Neuronal stem cell (in vitro differentiated cells): ENCODE results near the gene ADRM1.

Source experiments
- DNase-seq: peaks from one replicate; pipeline ENCODE4 v3.0.0-alpha.2; 2013; ENCODE audit warnings: low spot score
- H2AFZ ChIP-seq: one replicate; pipeline ENCODE4 v1.6.1; 2013; ENCODE audit warnings: mild to moderate bottlenecking, low read length, inconsistent platforms
- H2AK5ac ChIP-seq: 2 replicates; pipeline ENCODE4 v1.6.1; 2013; ENCODE audit warnings: low read depth, mild to moderate bottlenecking, inconsistent platforms, low read length, moderate library complexity, mixed read lengths
- H2BK120ac ChIP-seq: 2 replicates; pipeline ENCODE4 v1.6.1; 2013; ENCODE audit warnings: low read depth, mild to moderate bottlenecking, inconsistent platforms, low read length, moderate library complexity, mixed read lengths
- H2BK12ac ChIP-seq: one replicate; pipeline ENCODE4 v1.6.1; 2013; ENCODE audit warnings: low read length, inconsistent platforms
- H2BK15ac ChIP-seq: 2 replicates; pipeline ENCODE4 v1.6.1; 2013; ENCODE audit warnings: mild to moderate bottlenecking, low read length, inconsistent platforms, mixed read lengths
- H2BK5ac ChIP-seq: one replicate; pipeline ENCODE4 v1.6.1; 2013; ENCODE audit warnings: inconsistent platforms, mild to moderate bottlenecking, low read length, moderate library complexity
- H3K14ac ChIP-seq: one replicate; pipeline ENCODE4 v1.6.1; 2013; ENCODE audit warnings: low read length, inconsistent platforms
- H3K18ac ChIP-seq: 2 replicates; pipeline ENCODE4 v1.6.1; 2013; ENCODE audit warnings: low read length, inconsistent platforms
- H3K23ac ChIP-seq: 2 replicates; pipeline ENCODE4 v1.6.1; 2013; ENCODE audit warnings: low read depth, mild to moderate bottlenecking, mixed read lengths, low read length, inconsistent platforms; ENCODE audit not compliant: poor library complexity
- H3K27ac ChIP-seq: replicated peaks from 3 replicates; pipeline ENCODE4 v1.5.1; 2013; ENCODE audit warnings: low read length, inconsistent platforms
- H3K27me3 ChIP-seq, 3 experiments: 2 replicates each; pipeline ENCODE4 v1.6.1; 2013; ENCODE audit warnings: low read length in 3 of 3, mild to moderate bottlenecking in 2 of 3, inconsistent platforms in 1 of 3, low read depth in 1 of 3, mixed read lengths in 1 of 3, moderate library complexity in 1 of 3; ENCODE audit not compliant: control insufficient read depth in 3 of 3, insufficient read depth in 3 of 3
- H3K36me3 ChIP-seq, 2 donors: replicated peaks in 1 of 2; 2 replicates each; pipeline ENCODE4 v1.6.1; 2013; ENCODE audit warnings: low read length in 2 of 2; ENCODE audit not compliant: control insufficient read depth in 2 of 2, insufficient read depth in 2 of 2
- H3K4ac ChIP-seq: 2 replicates; pipeline ENCODE4 v1.6.1; 2013; ENCODE audit warnings: inconsistent platforms, mild to moderate bottlenecking, low read length, moderate library complexity
- H3K4me1 ChIP-seq, 2 donors: 1 replicate in 1 of 2; 2 replicates in 1 of 2; pipeline ENCODE4 v1.6.1; 2013; ENCODE audit warnings: low read length in 2 of 2, low read depth in 1 of 2; ENCODE audit not compliant: control insufficient read depth in 2 of 2, insufficient read depth in 1 of 2
- H3K4me2 ChIP-seq: one replicate; pipeline ENCODE4 v1.6.1; 2013; ENCODE audit warnings: mild to moderate bottlenecking, low read length, inconsistent platforms; ENCODE audit not compliant: insufficient read depth, poor library complexity, severe bottlenecking
- H3K4me3 ChIP-seq, 2 donors: 2 replicates each; pipeline ENCODE4 v1.5.1; 2013; ENCODE audit warnings: low read length in 2 of 2, mild to moderate bottlenecking in 2 of 2, inconsistent platforms in 1 of 2, moderate library complexity in 1 of 2
- H3K79me1 ChIP-seq: one replicate; pipeline ENCODE4 v1.6.1; 2013; ENCODE audit warnings: low read depth, mild to moderate bottlenecking, inconsistent platforms, low read length, moderate library complexity
- H3K9ac ChIP-seq: one replicate; pipeline ENCODE4 v1.6.1; 2013; ENCODE audit warnings: mild to moderate bottlenecking, low read depth, low read length, inconsistent platforms; ENCODE audit not compliant: poor library complexity
- H3K9me3 ChIP-seq, 2 donors: replicated peaks in 1 of 2; 2 replicates each; pipeline versions ENCODE3 to v1.6.1; 2013; ENCODE audit warnings: low read length in 2 of 2, mild to moderate bottlenecking in 2 of 2, inconsistent platforms in 1 of 2, low read depth in 1 of 2, mixed read lengths in 1 of 2, moderate library complexity in 1 of 2; ENCODE audit not compliant: control insufficient read depth in 2 of 2, insufficient read depth in 1 of 2
- H4K8ac ChIP-seq: one replicate; pipeline ENCODE4 v1.6.1; 2013; ENCODE audit warnings: low read depth, mild to moderate bottlenecking, inconsistent platforms, low read length, moderate library complexity
- H4K91ac ChIP-seq: one replicate; pipeline ENCODE4 v1.6.1; 2013; ENCODE audit warnings: low read length, low read depth, mild to moderate bottlenecking, inconsistent platforms; ENCODE audit not compliant: poor library complexity
- WGBS, 2 donors: extraction: QIAGEN DNeasy Blood & Tissue Kit; methylation state at CpG; one replicate each; pipeline ENCODE4 v1.1.7; 2013; ENCODE audit warnings: missing lambda C conversion rate in 2 of 2, mixed read lengths in 1 of 2; ENCODE audit not compliant: insufficient read length in 2 of 2, insufficient replicate concordance in 1 of 2; ENCODE audit errors: extremely low coverage in 2 of 2; 5-methylcytosine and 5-hydroxymethylcytosine counted together

Gene ADRM1

DNA sequence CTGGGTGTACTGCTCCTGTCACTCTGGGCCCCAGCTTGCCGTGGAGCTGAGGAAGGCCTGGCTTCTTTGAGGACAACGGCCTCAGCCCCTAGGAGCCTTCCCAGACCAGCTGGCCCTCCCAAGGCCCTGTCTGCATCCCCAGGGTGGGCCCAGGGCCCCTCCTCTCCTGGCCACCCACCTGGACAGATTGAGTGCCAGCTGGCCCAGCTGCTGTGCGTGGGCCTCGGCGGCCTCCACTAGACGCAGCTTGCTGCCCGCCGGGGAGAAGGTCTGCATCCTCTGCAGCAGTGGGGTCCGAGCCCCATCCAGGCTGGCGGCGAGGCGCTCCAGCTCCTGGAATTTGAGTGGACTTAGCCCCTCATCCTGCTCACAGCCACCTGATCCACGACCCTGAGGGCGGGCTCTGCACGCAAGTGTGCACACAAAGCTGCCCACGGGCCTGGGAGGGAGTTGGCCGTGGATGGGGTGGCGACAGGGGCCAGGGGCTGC lies 14.4 kb downstream of the ADRM1 start:
- Histone ChIP-seq H2AK5ac (no peak overlapping the region), H3K9me3 (no peaks in the 10 kb centered on the region), H3K9ac (peak overlapping the region; percentile 21), H2BK12ac (no peak overlapping the region), H3K27ac (no peak overlapping the region), H3K4me2 (no peak overlapping the region), H3K79me1 (peaks cover 10% of the 10 kb centered on the region), H3K18ac (peak overlapping the region; percentile 57), H4K8ac (no peak overlapping the region), H3K4ac (no peak overlapping the region), H3K14ac (no peak overlapping the region), H3K27me3 (no peaks in the 10 kb centered on the region), H2BK120ac (no peak overlapping the region), H3K4me3 (peak overlapping the region in 1 of 2 donors; percentile 6), H3K36me3 (peaks cover 66 to 73% of the 10 kb centered on the region in 2 donors), H2BK5ac (no peak overlapping the region), H3K23ac (peak overlapping the region; percentile 65), H4K91ac (no peak overlapping the region), H2BK15ac (no peak overlapping the region), H3K4me1 (no peaks in the 10 kb centered on the region), H2AFZ (no peak overlapping the region)
- no peak for DNase-seq
- no CpG with 5 or more reads among the region's 18 CpGs for WGBS, 2 donors

DNA sequence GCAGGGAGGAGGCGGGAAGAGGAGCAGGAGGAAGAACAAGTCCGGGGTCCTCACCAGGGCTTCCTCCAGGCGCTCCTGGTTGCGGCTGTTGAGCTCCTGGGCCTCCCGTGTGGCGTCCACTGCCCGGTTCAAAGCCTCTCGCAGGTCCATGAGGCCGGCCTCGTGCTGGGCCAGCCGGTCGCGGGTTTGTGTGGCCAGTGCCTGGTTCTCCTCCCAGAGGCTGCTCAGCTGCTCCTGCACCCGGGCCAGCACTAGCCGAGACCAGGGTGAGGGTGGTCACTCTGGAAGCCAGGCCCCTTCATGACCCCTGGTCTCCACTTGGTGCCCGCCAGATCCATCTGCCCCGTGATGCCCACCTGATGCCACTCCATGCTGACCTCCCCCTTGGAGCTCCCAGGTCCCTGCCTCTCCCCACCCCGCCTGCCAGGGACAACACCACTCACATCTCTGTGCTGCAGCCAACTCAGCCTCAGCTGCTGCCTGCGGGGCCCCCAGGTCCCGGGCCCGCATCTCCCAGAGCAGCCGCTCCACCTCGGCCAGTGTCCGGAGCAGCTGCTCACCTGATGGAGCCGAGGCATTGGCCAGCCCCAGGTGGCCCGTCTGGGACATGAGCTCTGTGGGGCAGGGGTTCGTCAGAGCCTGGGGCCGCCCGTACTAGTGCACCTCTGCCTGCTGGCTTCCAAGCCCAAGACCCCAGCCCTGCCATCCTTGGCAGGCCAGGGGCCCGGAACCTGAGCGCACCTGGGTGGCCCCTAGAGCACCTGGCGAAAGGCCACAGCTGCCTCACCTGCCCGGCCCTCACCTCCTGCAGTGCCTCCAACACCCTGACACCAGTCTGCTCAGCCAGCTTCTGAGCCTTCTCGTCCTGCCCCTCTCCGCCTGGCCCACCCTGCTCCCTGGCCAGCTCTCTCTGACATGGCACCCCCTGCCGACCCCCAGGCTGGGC lies 15.9 kb downstream of the ADRM1 start:
- peaks cover 10% of the 10 kb centered on the region for H3K79me1 ChIP-seq
- H2AK5ac ChIP-seq = no peak overlapping the region
- no peak overlapping the region for H2BK12ac ChIP-seq
- H3K9ac ChIP-seq = no peak overlapping the region
- no peak overlapping the region for H2BK5ac ChIP-seq
- no peaks in the 10 kb centered on the region for H3K9me3 ChIP-seq
- no peak overlapping the region for H3K27ac ChIP-seq
- H4K8ac ChIP-seq = no peak overlapping the region
- no peaks in the 10 kb centered on the region for H3K4me1 ChIP-seq
- no peak overlapping the region for H3K4me3 ChIP-seq
- H3K36me3 ChIP-seq = peaks cover 59 to 67% of the 10 kb centered on the region in 2 donors
- H2AFZ ChIP-seq = no peak overlapping the region
- H3K27me3 ChIP-seq = no peaks in the 10 kb centered on the region
- H3K18ac ChIP-seq = no peak overlapping the region
- no peak overlapping the region for H2BK120ac ChIP-seq
- H3K14ac ChIP-seq = no peak overlapping the region
- no peak overlapping the region for H4K91ac ChIP-seq
- no peak for DNase-seq
- no peak overlapping the region for H3K23ac ChIP-seq
- no CpG with 5 or more reads among the region's 36 CpGs for WGBS, 2 donors
- H3K4ac ChIP-seq = no peak overlapping the region
- no peak overlapping the region for H3K4me2 ChIP-seq
- no peak overlapping the region for H2BK15ac ChIP-seq

DNA sequence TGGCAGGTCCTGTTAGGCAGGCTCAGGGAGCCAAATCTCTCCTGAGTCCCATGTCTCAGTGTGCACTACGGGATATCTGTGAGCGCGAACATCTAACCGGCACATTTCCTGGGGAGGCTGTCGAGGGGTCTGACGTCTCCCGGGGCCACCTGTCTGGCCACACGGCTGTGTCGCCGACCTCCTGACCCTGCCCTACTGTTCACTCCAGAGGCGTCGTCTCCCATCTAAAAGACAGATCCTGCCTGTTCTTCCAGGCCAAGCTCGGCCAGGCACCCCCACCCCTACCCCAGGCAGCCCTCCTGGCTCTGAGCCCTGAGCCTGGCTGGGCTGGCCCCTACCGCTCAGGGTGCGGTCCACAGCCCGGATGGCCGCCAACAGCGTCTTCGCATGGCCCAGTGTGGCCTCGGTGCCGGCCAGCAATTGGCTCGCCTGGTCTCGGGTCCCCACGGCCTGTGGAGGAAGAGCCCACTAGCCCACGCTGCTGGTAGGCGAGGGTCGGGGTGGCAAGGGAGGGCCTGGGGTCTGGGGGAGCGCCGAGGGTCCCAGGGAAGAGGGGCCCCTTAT lies 16.6 kb downstream of the ADRM1 start:
- H3K23ac ChIP-seq = no peak overlapping the region
- H3K27me3 ChIP-seq = no peaks in the 10 kb centered on the region
- H3K18ac ChIP-seq = no peak overlapping the region
- H4K8ac ChIP-seq = no peak overlapping the region
- H2BK5ac ChIP-seq = no peak overlapping the region
- H2AK5ac ChIP-seq = no peak overlapping the region
- peaks cover 10% of the 10 kb centered on the region for H3K79me1 ChIP-seq
- no peak for DNase-seq
- H4K91ac ChIP-seq = no peak overlapping the region
- H3K4ac ChIP-seq = no peak overlapping the region
- WGBS, 2 donors = no CpG with 5 or more reads among the region's 29 CpGs
- no peak overlapping the region for H3K4me3 ChIP-seq
- no peaks in the 10 kb centered on the region for H3K9me3 ChIP-seq
- no peak overlapping the region for H2BK12ac ChIP-seq
- no peak overlapping the region for H3K9ac ChIP-seq
- no peaks in the 10 kb centered on the region for H3K4me1 ChIP-seq
- peaks cover 59 to 69% of the 10 kb centered on the region in 2 donors for H3K36me3 ChIP-seq
- no peak overlapping the region for H3K14ac ChIP-seq
- no peak overlapping the region for H3K4me2 ChIP-seq
- no peak overlapping the region for H3K27ac ChIP-seq
- H2AFZ ChIP-seq = no peak overlapping the region
- no peak overlapping the region for H2BK15ac ChIP-seq
- no peak overlapping the region for H2BK120ac ChIP-seq
